HCT116 (cell line): ENCODE results near the gene MYL5. TPM values are rescaled to one million over a fixed set of nuclear protein-coding genes. Genes with fewer than 3 reads are reported as not detected.

Experiments used
- ATAC-seq: fragments of 200-7000 bp; cut with Tn5 transposase; 2 replicates; pipeline ENCODE4 v1.9.1; 2020; ENCODE audit warnings: mild to moderate bottlenecking, moderate library complexity
- BruUV-seq: library from RNA; stranded (reverse); fragments of 400-500 nt; replicated peaks from 2 replicates; lab custom pipeline; 2021; lab: Mats Ljungman, UMichigan
- CTCF ChIA-PET: fragments of 300-600 bp; sonication (Branson Sonifier 250); formaldehyde crosslinking; loops from one replicate; lab custom pipeline; 2021; ENCODE audit warnings: antibody characterized with exemption; lab: Charles Lee
- POLR2A ChIA-PET: fragments of 300-600, 350-600 bp; sonication (Branson Sonifier 250); formaldehyde crosslinking; loops from one replicate; lab custom pipeline; 2021; ENCODE audit warnings: antibody characterized with exemption; lab: Charles Lee
- RAD21 ChIA-PET, 2 experiments: fragments of 300-600 bp; sonication (Branson Sonifier 250); formaldehyde crosslinking; loops; one replicate each; lab custom pipeline; 2023; ENCODE audit warnings: low total read pairs in 2 of 2; ENCODE audit not compliant: uncharacterized antibody in 2 of 2, unreplicated experiment in 2 of 2, low non-redundant PET in 1 of 2; lab: Charles Lee
- DNase-seq: peaks from one replicate; pipeline ENCODE4 v3.0.0-alpha.2; 2010; ENCODE audit warnings: low read depth, low spot score
- H2AFZ ChIP-seq: fragments of 200-600 bp; shearing (Covaris generic), sonication (generic); 2 replicates; pipeline ENCODE4 v1.6.1; 2017; ENCODE audit warnings: low read depth, mixed run types, mixed read lengths, antibody characterized with exemption, low read length; ENCODE audit not compliant: poor library complexity, severe bottlenecking
- H3K27ac ChIP-seq: 2 replicates; pipeline ENCODE4 v1.5.1; 2012; ENCODE audit warnings: low read depth, low read length
- H3K27me3 ChIP-seq: fragments of 200-600 bp; sonication (generic); 2 replicates; pipeline ENCODE4 v1.6.1; 2016; ENCODE audit warnings: mixed run types, low read length, mixed read lengths; ENCODE audit not compliant: insufficient read depth
- H3K36me3 ChIP-seq, 2 experiments: fragments of 200-500 bp in 1 of 2; fragments of 200-600 bp in 1 of 2; sonication (Bioruptor generic) in 1 of 2; sonication (generic) in 1 of 2; 2 replicates each; pipeline versions ENCODE4 v1.5.1 to v1.6.1; 2014 to 2016; ENCODE audit warnings: low read length in 2 of 2, inconsistent platforms in 1 of 2, mixed read lengths in 1 of 2, mixed run types in 1 of 2; ENCODE audit not compliant: insufficient read depth in 2 of 2, control insufficient read depth in 1 of 2
- H3K4me1 ChIP-seq, 2 experiments: fragments of 200-600 bp in 1 of 2; sonication (generic) in 1 of 2; 2 replicates each; pipeline versions ENCODE4 v1.5.1 to v1.6.1; 2012 to 2017; ENCODE audit warnings: low read length in 2 of 2, inconsistent platforms in 1 of 2, mild to moderate bottlenecking in 1 of 2, mixed read lengths in 1 of 2, mixed run types in 1 of 2, moderate library complexity in 1 of 2; ENCODE audit not compliant: insufficient read depth in 2 of 2, control insufficient read depth in 1 of 2
- H3K4me2 ChIP-seq: fragments of 200-600 bp; sonication (generic); 2 replicates; pipeline ENCODE4 v1.6.1; 2017; ENCODE audit warnings: mixed run types, low read length, mixed read lengths
- H3K4me3 ChIP-seq, 2 experiments: fragments of 200-600 bp in 1 of 2; sonication (generic) in 1 of 2; replicated peaks in 1 of 2; 2 replicates each; pipeline ENCODE4 v1.5.1; 2011 to 2016; ENCODE audit warnings: low read length in 2 of 2, control low read depth in 1 of 2, low read depth in 1 of 2, mild to moderate bottlenecking in 1 of 2, mixed read lengths in 1 of 2, mixed run types in 1 of 2
- H3K79me2 ChIP-seq: fragments of 200-600 bp; sonication (generic); 2 replicates; pipeline ENCODE4 v1.6.1; 2017; ENCODE audit warnings: mild to moderate bottlenecking, mixed run types, low read length, moderate library complexity, mixed read lengths; ENCODE audit not compliant: insufficient read depth
- H3K9ac ChIP-seq: fragments of 200-600 bp; sonication (generic); 2 replicates; pipeline ENCODE4 v1.6.1; 2016; ENCODE audit warnings: low read length, mixed read lengths
- H3K9me2 ChIP-seq: fragments of 200-600 bp; sonication (generic), shearing (Covaris generic); 2 replicates; pipeline ENCODE4 v1.6.1; 2017; ENCODE audit warnings: mixed run types, mild to moderate bottlenecking, moderate library complexity; ENCODE audit not compliant: insufficient read depth
- H3K9me3 ChIP-seq, 2 experiments: fragments of 200-500 bp in 1 of 2; fragments of 200-600 bp in 1 of 2; sonication (Bioruptor generic) in 1 of 2; sonication (generic) in 1 of 2; 2 replicates each; pipeline ENCODE4 v1.6.1; 2014 to 2017; ENCODE audit warnings: low read length in 2 of 2, mixed read lengths in 2 of 2, inconsistent platforms in 1 of 2, low read depth in 1 of 2, mild to moderate bottlenecking in 1 of 2, mixed run types in 1 of 2, moderate library complexity in 1 of 2; ENCODE audit not compliant: control insufficient read depth in 1 of 2, insufficient read depth in 1 of 2
- H4K20me1 ChIP-seq: fragments of 200-600 bp; sonication (generic), shearing (Covaris generic); 2 replicates; pipeline ENCODE4 v1.6.1; 2017; ENCODE audit warnings: mixed run types, mild to moderate bottlenecking, moderate library complexity; ENCODE audit not compliant: insufficient read depth
- EGR1 ChIP-seq: IDR thresholded peaks from 2 replicates; pipeline ENCODE4 v1.6.1; 2012; ENCODE audit warnings: low read depth
- FOSL1 ChIP-seq: IDR thresholded peaks from 2 replicates; pipeline ENCODE4 v1.6.1; 2012; ENCODE audit warnings: low read depth
- RAD21 ChIP-seq: IDR thresholded peaks from 2 replicates; pipeline ENCODE4 v1.6.1; 2012; ENCODE audit warnings: low read depth, mild to moderate bottlenecking
- REST ChIP-seq: IDR thresholded peaks from 2 replicates; pipeline ENCODE4 v1.6.1; 2012; ENCODE audit warnings: low read depth
- SRF ChIP-seq: IDR thresholded peaks from 2 replicates; pipeline ENCODE4 v1.6.1; 2012; ENCODE audit warnings: low read depth
- YY1 ChIP-seq: IDR thresholded peaks from 2 replicates; pipeline ENCODE4 v1.6.1; 2011; ENCODE audit warnings: low read length, low read depth, moderate library complexity, mild to moderate bottlenecking; ENCODE audit not compliant: insufficient replicate concordance; ENCODE audit errors: extremely low read depth
- ZBTB33 ChIP-seq: IDR thresholded peaks from 2 replicates; pipeline ENCODE4 v1.6.1; 2011; ENCODE audit warnings: mild to moderate bottlenecking, low read length, moderate library complexity; ENCODE audit not compliant: insufficient replicate concordance; ENCODE audit errors: extremely low read depth
- ZFX ChIP-seq: fragments of 450-650 bp; IDR thresholded peaks from 2 replicates; pipeline ENCODE4 v1.6.1; 2017
- intact Hi-C: fragments of 100-400 bp; cut with micrococcal nuclease; formaldehyde crosslinking; loops from 2 replicates; pipeline ENCODE4 v1.10.0; 2022
- total RNA-seq: library from RNA; stranded (reverse); gene quantifications from one replicate; pipeline ENCODE4 v1.2.1, GENCODE V29; 2021; ENCODE audit not compliant: unreplicated experiment

MYL5 gene
- total RNA-seq, 1 experiment from 2014 or later, result 14.0 TPM

GRCh38 chr4:725391-726234, 51.3 kb downstream of the MYL5 start:
- DNase-seq, result no peak
- H3K36me3 ChIP-seq, result peaks cover 2 to 3% of the 10 kb centered on the region in 2 experiments; a peak in 2 of 4 replicates
- H3K4me2 ChIP-seq, result no peak overlapping the region
- no peaks in the 10 kb centered on the region for H4K20me1 ChIP-seq
- no peak overlapping the region for H3K9ac ChIP-seq
- intact Hi-C loops, result no loop called here
- no peak overlapping the region for H3K27ac ChIP-seq
- no peaks in the 10 kb centered on the region for H3K4me1 ChIP-seq
- ChIA-PET RAD21 (no interaction called here), CTCF (no interaction called here), POLR2A (no interaction called here)
- no peaks in the 10 kb centered on the region for H3K27me3 ChIP-seq
- H3K9me2 ChIP-seq, result no peaks in the 10 kb centered on the region
- no peaks in the 10 kb centered on the region for H3K9me3 ChIP-seq
- no peak for ATAC-seq
- H2AFZ ChIP-seq, result no peak overlapping the region
- no TSS peak for BruUV-seq
- TF ChIP-seq SRF (no peak), ZFX (no peak), EGR1 (no peak), RAD21 (no peak), ZBTB33 (no peak), REST (no peak), YY1 (no peak), FOSL1 (no peak)
- peaks cover 51% of the 10 kb centered on the region for H3K79me2 ChIP-seq
- no peak overlapping the region for H3K4me3 ChIP-seq
